Measurements from ENCODE around the gene GNMT.
"Not testable (repeated sequence)": the region's sequence is repeated elsewhere in the genome, so short reads cannot be mapped to it uniquely, and the experiment has no call there.

GNMT gene

DNA sequence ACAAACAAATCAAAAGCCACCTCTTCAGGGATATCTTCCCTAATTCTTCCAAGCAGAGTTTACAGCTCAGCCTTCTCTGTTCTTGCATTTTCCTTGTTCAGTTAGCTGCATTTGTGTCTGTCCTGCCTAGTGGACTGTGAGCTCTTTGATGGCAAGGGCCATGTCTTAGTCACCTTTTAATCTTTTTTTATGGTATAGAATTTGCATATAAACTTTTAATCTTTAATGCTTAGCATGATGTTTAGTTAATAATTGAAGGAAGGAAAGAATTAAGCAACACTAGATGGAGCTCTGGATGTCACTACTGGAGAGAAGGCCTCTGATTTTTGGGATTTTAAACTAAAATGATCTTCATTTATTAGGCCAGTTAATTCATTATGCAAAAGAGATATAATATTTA, 36.0 kb downstream of the GNMT start:
- TF ChIP-seq GABPA (IDR thresholded peaks at IDR 0.05; ENCODE audit: low read depth), result no peak
- no peak for TF ChIP-seq SPI1 (IDR thresholded peaks at IDR 0.05; ENCODE audit: borderline replicate concordance, low read depth)
- TF ChIP-seq POLR2AphosphoS5 (IDR thresholded peaks at IDR 0.05; ENCODE audit: low read depth), result no peak
- TF ChIP-seq, protein P1, sequence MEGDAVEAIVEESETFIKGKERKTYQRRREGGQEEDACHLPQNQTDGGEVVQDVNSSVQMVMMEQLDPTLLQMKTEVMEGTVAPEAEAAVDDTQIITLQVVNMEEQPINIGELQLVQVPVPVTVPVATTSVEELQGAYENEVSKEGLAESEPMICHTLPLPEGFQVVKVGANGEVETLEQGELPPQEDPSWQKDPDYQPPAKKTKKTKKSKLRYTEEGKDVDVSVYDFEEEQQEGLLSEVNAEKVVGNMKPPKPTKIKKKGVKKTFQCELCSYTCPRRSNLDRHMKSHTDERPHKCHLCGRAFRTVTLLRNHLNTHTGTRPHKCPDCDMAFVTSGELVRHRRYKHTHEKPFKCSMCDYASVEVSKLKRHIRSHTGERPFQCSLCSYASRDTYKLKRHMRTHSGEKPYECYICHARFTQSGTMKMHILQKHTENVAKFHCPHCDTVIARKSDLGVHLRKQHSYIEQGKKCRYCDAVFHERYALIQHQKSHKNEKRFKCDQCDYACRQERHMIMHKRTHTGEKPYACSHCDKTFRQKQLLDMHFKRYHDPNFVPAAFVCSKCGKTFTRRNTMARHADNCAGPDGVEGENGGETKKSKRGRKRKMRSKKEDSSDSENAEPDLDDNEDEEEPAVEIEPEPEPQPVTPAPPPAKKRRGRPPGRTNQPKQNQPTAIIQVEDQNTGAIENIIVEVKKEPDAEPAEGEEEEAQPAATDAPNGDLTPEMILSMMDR (IDR thresholded peaks at IDR 0.05; ENCODE audit: insufficient read depth, low read length), result no peak
- TF ChIP-seq, protein P2, sequence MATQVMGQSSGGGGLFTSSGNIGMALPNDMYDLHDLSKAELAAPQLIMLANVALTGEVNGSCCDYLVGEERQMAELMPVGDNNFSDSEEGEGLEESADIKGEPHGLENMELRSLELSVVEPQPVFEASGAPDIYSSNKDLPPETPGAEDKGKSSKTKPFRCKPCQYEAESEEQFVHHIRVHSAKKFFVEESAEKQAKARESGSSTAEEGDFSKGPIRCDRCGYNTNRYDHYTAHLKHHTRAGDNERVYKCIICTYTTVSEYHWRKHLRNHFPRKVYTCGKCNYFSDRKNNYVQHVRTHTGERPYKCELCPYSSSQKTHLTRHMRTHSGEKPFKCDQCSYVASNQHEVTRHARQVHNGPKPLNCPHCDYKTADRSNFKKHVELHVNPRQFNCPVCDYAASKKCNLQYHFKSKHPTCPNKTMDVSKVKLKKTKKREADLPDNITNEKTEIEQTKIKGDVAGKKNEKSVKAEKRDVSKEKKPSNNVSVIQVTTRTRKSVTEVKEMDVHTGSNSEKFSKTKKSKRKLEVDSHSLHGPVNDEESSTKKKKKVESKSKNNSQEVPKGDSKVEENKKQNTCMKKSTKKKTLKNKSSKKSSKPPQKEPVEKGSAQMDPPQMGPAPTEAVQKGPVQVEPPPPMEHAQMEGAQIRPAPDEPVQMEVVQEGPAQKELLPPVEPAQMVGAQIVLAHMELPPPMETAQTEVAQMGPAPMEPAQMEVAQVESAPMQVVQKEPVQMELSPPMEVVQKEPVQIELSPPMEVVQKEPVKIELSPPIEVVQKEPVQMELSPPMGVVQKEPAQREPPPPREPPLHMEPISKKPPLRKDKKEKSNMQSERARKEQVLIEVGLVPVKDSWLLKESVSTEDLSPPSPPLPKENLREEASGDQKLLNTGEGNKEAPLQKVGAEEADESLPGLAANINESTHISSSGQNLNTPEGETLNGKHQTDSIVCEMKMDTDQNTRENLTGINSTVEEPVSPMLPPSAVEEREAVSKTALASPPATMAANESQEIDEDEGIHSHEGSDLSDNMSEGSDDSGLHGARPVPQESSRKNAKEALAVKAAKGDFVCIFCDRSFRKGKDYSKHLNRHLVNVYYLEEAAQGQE (IDR thresholded peaks at IDR 0.05; ENCODE audit: insufficient replicate concordance, low read depth), result no peak
- no peak for DNase-seq (ENCODE audit: low read depth in 1 of 2, low spot score in 1 of 2)
- no peak overlapping the region for H3K4me3 ChIP-seq (replicated peaks; ENCODE audit: insufficient read depth, low read length)
- no peaks in the 10 kb centered on the region for H3K27me3 ChIP-seq (ENCODE audit: insufficient read depth, poor library complexity, severe bottlenecking)
- no peak overlapping the region for H3K27ac ChIP-seq (replicated peaks)

DNA sequence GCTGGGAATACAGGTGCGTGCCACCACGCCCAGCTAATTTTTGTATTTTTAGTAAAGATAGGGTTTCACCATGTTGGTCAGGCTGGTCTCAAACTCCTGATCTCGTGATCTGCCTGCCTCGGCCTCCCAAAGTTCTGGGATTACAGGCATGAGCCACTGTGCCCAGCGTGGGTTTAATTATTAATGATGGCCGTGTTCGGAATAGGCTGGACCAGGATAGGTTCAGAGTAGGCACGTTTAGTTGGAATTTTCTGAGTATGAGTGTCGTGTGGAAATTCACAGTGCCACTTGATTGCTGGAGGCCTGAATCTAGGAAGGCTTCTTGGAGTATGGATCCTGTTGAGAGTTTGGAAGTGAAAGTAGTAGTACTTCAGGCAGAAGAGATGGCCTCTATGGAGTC, 37.7 kb downstream of the GNMT start:
- H3K4me3 ChIP-seq (replicated peaks; ENCODE audit: insufficient read depth, low read length); DNase-seq (ENCODE audit: low read depth in 1 of 2, low spot score in 1 of 2); H3K27me3 ChIP-seq (ENCODE audit: insufficient read depth, poor library complexity, severe bottlenecking); H3K27ac ChIP-seq (replicated peaks): not testable (repeated sequence)

DNA sequence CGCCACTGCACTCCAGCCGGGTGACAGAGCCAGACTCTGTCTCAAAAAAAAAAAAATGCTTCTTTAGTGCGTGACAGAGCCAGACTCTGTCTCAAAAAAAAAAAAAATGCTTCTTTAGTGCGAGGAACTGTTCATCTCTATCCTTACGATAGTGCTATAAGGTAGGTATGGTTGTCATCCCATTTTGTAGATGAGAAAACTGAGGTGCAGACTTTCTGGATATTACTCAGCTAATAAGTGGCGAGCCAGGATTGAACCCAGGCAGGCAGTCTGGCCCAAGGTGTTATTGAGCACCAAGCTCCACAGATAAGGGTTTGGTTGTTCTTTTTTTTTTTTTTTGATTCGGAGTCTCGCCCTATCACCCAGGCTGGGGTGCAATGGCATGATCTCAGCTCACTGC, 41.3 kb downstream of the GNMT start:
- Histone ChIP-seq H3K27ac (replicated peaks) (no peak overlapping the region), H3K27me3 (ENCODE audit: insufficient read depth, poor library complexity, severe bottlenecking) (no peaks in the 10 kb centered on the region), H3K4me3 (replicated peaks; ENCODE audit: insufficient read depth, low read length) (no peak overlapping the region)
- TF ChIP-seq POLR2AphosphoS5 (IDR thresholded peaks at IDR 0.05; ENCODE audit: low read depth), result no peak
- TF ChIP-seq GABPA (IDR thresholded peaks at IDR 0.05; ENCODE audit: low read depth), result no peak
- TF ChIP-seq, protein P1 (IDR thresholded peaks at IDR 0.05; ENCODE audit: insufficient read depth, low read length), result no peak
- TF ChIP-seq, protein P2 (IDR thresholded peaks at IDR 0.05; ENCODE audit: insufficient replicate concordance, low read depth), result no peak
- TF ChIP-seq SPI1 (IDR thresholded peaks at IDR 0.05; ENCODE audit: borderline replicate concordance, low read depth), result no peak
- no peak for DNase-seq (ENCODE audit: low read depth in 1 of 2, low spot score in 1 of 2)

DNA sequence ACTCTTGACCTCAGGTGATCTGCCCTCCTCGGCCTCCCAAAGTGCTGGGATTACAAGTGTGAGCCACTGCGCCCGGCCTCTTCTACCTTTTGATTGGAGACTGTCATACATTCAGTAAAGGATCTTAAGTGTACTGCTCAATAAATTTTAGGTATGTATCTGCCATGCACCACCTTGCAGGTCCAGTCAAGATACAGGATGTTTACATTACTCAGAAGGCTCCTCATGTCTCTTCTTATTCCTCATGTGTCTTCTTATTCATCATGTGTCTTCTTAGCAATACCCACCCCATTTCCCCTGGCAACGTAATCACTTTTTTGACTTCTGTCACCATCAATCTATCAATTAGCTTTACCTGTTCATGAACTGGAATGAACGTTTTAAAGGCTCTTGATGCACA, 45.3 kb downstream of the GNMT start:
- Histone ChIP-seq H3K27ac (replicated peaks) (no peak overlapping the region), H3K27me3 (ENCODE audit: insufficient read depth, poor library complexity, severe bottlenecking) (no peaks in the 10 kb centered on the region), H3K4me3 (replicated peaks; ENCODE audit: insufficient read depth, low read length) (no peak overlapping the region)
- DNase-seq (ENCODE audit: low read depth in 1 of 2, low spot score in 1 of 2), result no peak
- TF ChIP-seq, protein P2 (IDR thresholded peaks at IDR 0.05; ENCODE audit: insufficient replicate concordance, low read depth), result no peak
- TF ChIP-seq POLR2AphosphoS5 (IDR thresholded peaks at IDR 0.05; ENCODE audit: low read depth) (no peak), SPI1 (IDR thresholded peaks at IDR 0.05; ENCODE audit: borderline replicate concordance, low read depth) (no peak), GABPA (IDR thresholded peaks at IDR 0.05; ENCODE audit: low read depth) (no peak)
- TF ChIP-seq, protein P1 (IDR thresholded peaks at IDR 0.05; ENCODE audit: insufficient read depth, low read length), result no peak

Data from HL-60 (cell line).